T1000 (cell line): Measurements from ENCODE around the gene BAG3.

ENCODE experiments used
- DNase-seq: peaks from one replicate; lab custom pipeline; 2025; ENCODE audit warnings: mixed read lengths; lab: John Stamatoyannopoulos, UW

Gene BAG3

GRCh38 chr10:119667562-119668328 lies 16.6 kb downstream of the BAG3 start:
- DNase-seq: peak; percentile 95

DNA sequence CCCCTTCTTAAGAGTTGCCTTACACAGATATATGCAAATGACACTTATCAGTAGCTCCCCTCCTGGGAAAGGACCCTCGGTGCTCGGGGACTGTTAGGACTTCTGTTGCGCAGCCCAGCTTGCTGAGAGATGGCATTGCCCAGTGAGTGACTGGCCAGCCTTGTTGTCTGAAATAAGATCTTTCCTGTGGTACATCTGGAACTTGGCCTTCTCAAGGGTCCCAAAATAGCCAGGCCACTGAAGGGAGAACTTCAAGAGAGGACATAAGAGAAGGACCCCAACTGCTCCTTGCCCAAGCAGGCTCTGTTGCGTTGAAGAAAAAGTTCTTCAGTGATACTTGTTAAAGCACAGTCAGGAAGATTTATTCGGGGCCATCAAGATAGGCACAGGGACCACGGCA lies 17.3 kb downstream of the BAG3 start:
- DNase-seq: no peak

- DNase-seq: no peak
Measured at GRCh38 chr10:119669331-119669730, 18.2 kb downstream of the BAG3 start.

DNA sequence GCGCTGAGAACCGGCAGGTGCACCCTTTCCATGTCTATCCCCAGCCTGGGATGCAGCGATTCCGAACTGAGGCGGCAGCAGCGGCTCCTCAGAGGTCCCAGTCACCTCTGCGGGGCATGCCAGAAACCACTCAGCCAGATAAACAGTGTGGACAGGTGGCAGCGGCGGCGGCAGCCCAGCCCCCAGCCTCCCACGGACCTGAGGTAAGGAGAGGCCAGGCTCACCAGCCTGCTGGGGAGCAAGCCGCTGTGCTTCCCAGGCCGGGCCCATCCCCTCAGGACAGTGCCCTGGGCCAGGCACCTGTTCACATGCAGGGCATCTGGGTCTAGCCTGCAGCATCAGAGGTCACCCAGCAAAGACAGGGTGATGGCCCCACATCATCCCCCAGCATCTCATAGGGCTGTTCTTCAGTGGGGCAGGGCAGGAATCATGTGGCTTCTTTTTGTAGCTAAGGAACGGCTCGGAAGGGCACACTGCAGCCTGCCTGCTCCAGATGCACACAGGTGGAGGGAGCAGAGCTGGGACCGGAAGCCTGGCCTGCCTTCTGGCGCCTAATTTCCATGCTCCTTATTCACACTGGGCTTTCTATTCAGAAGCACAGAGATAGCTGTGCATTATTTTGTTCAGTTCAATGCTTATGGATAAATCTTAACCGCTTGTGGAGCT lies 18.9 kb downstream of the BAG3 start:
- DNase-seq: no peak

GRCh38 chr10:119670717-119671116 lies 19.5 kb downstream of the BAG3 start:
- DNase-seq: no peak

- DNase-seq: no peak
Measured at GRCh38 chr10:119671381-119671780, 20.2 kb downstream of the BAG3 start.

DNA sequence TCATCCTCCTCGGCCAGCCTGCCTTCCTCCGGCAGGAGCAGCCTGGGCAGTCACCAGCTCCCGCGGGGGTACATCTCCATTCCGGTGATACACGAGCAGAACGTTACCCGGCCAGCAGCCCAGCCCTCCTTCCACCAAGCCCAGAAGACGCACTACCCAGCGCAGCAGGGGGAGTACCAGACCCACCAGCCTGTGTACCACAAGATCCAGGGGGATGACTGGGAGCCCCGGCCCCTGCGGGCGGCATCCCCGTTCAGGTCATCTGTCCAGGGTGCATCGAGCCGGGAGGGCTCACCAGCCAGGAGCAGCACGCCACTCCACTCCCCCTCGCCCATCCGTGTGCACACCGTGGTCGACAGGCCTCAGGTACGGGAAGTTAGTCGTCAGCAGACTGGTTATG lies 21.1 kb downstream of the BAG3 start:
- no peak for DNase-seq

DNA sequence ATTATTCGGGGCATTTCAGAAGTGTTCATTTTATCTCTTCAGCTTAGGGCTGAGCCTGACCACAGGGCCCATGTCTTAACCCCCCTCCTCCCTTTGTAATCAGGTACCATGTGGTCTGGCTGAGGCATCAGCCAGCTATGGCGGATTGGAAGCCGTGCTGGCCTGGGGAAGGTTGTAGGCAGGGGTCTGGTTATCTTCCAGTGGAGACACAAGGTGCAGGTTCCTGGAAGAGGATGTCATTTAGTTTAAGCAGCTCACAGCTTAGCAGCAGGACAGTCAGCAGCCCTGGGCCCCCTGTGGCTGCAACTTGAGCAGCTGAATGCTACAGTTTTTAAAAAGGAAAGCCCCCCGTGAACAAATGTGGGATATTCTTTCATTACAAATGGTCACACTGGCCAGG lies 22.1 kb downstream of the BAG3 start:
- no peak for DNase-seq

GRCh38 chr10:119675483-119676170 lies 24.4 kb downstream of the BAG3 start:
- no peak for DNase-seq

GRCh38 chr10:119677126-119677525 lies 25.9 kb downstream of the BAG3 start:
- DNase-seq: no peak

DNA sequence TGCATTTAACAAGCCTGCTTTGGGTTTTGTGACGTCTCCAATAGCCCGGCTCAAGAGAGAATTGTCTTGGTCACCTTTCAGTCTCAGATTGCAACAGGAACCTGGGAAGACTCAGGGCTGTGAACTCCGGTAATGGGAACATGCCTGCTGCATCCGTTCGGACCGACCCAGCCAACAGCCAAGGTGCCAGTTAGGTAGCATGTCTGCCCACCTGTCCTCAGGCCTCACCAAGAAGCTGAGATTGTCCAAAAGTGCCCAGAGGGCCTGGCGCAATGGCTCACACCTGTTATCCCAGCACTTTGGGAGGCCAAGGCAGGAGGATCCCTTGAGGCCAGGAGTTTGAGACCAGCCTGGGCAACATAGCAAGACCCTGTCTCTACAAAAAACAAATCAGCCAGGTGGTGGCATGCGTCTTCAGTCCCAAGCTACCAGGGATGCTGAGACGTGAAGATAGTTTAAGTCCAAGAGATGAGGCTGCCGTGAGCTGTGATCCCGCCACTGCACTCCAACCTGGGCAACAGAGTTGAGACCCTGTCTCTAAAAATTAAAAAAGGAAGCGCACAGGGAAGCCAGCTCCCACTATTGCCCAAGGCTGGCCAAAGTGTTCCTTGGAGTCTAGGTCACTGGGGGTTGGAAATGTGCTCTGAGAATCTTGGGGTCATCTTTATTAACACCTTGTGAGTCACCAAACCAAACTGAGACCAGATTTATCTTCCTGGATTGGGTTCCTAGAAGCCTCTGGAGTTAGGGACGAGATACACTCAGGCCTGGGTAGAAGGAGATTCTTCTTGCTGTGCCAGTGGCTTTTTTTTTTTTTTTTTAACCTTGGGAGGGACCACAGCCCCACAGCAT lies 26.9 kb downstream of the BAG3 start:
- no peak for DNase-seq

GRCh38 chr10:119679480-119679829 lies 28.3 kb downstream of the BAG3 start:
- DNase-seq: no peak

GRCh38 chr10:119680050-119680449 lies 28.9 kb downstream of the BAG3 start:
- peak; percentile 35 for DNase-seq

GRCh38 chr10:119680650-119681081 lies 29.5 kb downstream of the BAG3 start:
- DNase-seq: no peak

GRCh38 chr10:119686465-119687191 lies 35.4 kb downstream of the BAG3 start:
- DNase-seq: peak; percentile 89

GRCh38 chr10:119687192-119688032 lies 36.2 kb downstream of the BAG3 start:
- no peak for DNase-seq

DNA sequence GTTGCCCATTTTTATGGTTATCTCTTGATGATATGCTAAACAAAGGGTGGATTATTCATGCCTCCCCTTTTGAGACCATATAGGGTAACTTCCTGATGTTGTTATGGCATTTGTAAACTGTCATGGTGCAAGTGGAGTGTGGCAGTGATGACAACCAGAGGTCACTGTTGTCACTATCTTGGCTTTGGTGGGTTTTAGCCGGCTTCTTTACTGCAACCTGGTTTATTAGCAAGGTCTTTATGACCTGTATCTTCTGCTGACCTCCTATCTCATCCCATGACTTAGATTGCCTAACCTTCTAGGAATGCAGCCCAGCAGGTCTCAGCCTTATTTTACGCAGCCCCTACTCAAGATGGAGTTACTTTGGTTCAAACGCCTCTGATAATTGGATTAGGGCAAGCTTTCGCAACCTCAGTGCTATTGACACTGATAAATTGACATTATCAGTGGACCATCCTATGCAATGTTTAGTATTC lies 36.9 kb downstream of the BAG3 start:
- no peak for DNase-seq

DNA sequence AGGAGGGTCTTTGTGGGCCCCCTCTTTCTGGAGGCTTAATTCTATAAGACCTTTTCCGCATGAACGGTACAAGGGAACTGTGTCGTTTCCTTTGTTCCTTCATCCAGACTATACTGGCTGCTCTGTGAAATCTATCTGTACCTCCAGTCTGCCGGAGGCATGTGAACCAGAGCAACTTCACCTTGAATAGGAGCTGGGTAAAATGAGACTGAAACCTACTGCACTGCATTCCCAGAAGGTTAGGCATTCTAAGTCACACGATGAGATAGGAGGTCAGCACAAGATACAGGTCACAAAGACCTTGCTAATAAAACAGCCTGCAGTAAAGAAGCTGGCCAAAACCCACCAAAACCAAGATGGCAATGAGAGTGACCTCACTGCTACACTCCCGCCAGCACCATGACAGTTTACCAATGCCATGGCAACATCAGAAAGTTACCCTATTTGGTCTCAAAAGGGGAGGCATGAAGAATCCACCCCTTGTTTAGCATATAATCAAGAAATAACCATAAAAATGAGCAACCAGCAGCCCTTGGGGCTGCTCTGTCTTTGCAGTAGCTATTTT lies 37.9 kb downstream of the BAG3 start:
- DNase-seq: no peak

GRCh38 chr10:119691726-119692125 lies 40.5 kb downstream of the BAG3 start:
- no peak for DNase-seq
